Measurements from ENCODE around the gene SPAG4. TPM values are rescaled to one million over a fixed set of nuclear protein-coding genes. Genes with fewer than 3 reads are reported as not detected.

SPAG4 gene
- total RNA-seq, 1 donor from 2014 or later: 1.9 TPM

- no peak overlapping the region for H3K27ac Mint-ChIP-seq (ENCODE audit: unreplicated experiment)
Measured at GRCh38 chr20:35650632-35651031, 35.0 kb downstream of the SPAG4 start.

GRCh38 chr20:35651958-35652357 lies 36.3 kb downstream of the SPAG4 start:
- no peaks in the 10 kb centered on the region for H3K9me3 Mint-ChIP-seq (ENCODE audit: unreplicated experiment)
- no peak for DNase-seq (ENCODE audit: extremely low spot score, unreplicated experiment)
- peaks cover 9% of the 10 kb centered on the region for H3K4me1 Mint-ChIP-seq (ENCODE audit: unreplicated experiment)
- H3K4me3 Mint-ChIP-seq (ENCODE audit: unreplicated experiment): no peak overlapping the region
- TF ChIP-seq CTCF (IDR thresholded peaks at IDR 0.05): no peak
- H3K36me3 Mint-ChIP-seq (ENCODE audit: unreplicated experiment): peaks cover 7% of the 10 kb centered on the region
- H3K27me3 Mint-ChIP-seq (ENCODE audit: unreplicated experiment): no peaks in the 10 kb centered on the region
- H3K27ac Mint-ChIP-seq (ENCODE audit: unreplicated experiment): no peak overlapping the region

More at GRCh38 chr20:35650632-35651031, 35.0 kb downstream of the SPAG4 start:
- Mint-ChIP-seq H3K27me3 (ENCODE audit: unreplicated experiment) (no peaks in the 10 kb centered on the region), H3K4me3 (ENCODE audit: unreplicated experiment) (no peak overlapping the region), H3K36me3 (ENCODE audit: unreplicated experiment) (peaks cover 7% of the 10 kb centered on the region), H3K9me3 (ENCODE audit: unreplicated experiment) (no peaks in the 10 kb centered on the region), H3K4me1 (ENCODE audit: unreplicated experiment) (peaks cover 7% of the 10 kb centered on the region)
- DNase-seq (ENCODE audit: extremely low spot score, unreplicated experiment): no peak
- no peak for TF ChIP-seq CTCF (IDR thresholded peaks at IDR 0.05)

GRCh38 chr20:35652641-35653429 lies 37.2 kb downstream of the SPAG4 start:
- no peak for TF ChIP-seq CTCF (IDR thresholded peaks at IDR 0.05)
- no peak overlapping the region for H3K27ac Mint-ChIP-seq (ENCODE audit: unreplicated experiment)
- no peaks in the 10 kb centered on the region for H3K27me3 Mint-ChIP-seq (ENCODE audit: unreplicated experiment)
- H3K36me3 Mint-ChIP-seq (ENCODE audit: unreplicated experiment): peaks cover 8% of the 10 kb centered on the region
- peaks cover 14% of the 10 kb centered on the region for H3K4me1 Mint-ChIP-seq (ENCODE audit: unreplicated experiment)
- no peak for DNase-seq (ENCODE audit: extremely low spot score, unreplicated experiment)
- H3K4me3 Mint-ChIP-seq (ENCODE audit: unreplicated experiment): no peak overlapping the region
- H3K9me3 Mint-ChIP-seq (ENCODE audit: unreplicated experiment): no peaks in the 10 kb centered on the region

- Mint-ChIP-seq H3K27me3 (ENCODE audit: unreplicated experiment) (no peaks in the 10 kb centered on the region), H3K27ac (ENCODE audit: unreplicated experiment) (no peak overlapping the region), H3K4me3 (ENCODE audit: unreplicated experiment) (no peak overlapping the region), H3K36me3 (ENCODE audit: unreplicated experiment) (peaks cover 8% of the 10 kb centered on the region), H3K4me1 (ENCODE audit: unreplicated experiment) (peaks cover 18% of the 10 kb centered on the region), H3K9me3 (ENCODE audit: unreplicated experiment) (no peaks in the 10 kb centered on the region)
- DNase-seq (ENCODE audit: extremely low spot score, unreplicated experiment): no peak
- no peak for TF ChIP-seq CTCF (IDR thresholded peaks at IDR 0.05)
Measured at GRCh38 chr20:35653430-35653734, 37.8 kb downstream of the SPAG4 start.

GRCh38 chr20:35653893-35654292 lies 38.3 kb downstream of the SPAG4 start:
- H3K27me3 Mint-ChIP-seq (ENCODE audit: unreplicated experiment): no peaks in the 10 kb centered on the region
- H3K27ac Mint-ChIP-seq (ENCODE audit: unreplicated experiment): no peak overlapping the region
- H3K9me3 Mint-ChIP-seq (ENCODE audit: unreplicated experiment): no peaks in the 10 kb centered on the region
- no peak for DNase-seq (ENCODE audit: extremely low spot score, unreplicated experiment)
- no peak overlapping the region for H3K4me3 Mint-ChIP-seq (ENCODE audit: unreplicated experiment)
- H3K36me3 Mint-ChIP-seq (ENCODE audit: unreplicated experiment): peaks cover 6% of the 10 kb centered on the region
- TF ChIP-seq CTCF (IDR thresholded peaks at IDR 0.05): no peak
- peaks cover 17% of the 10 kb centered on the region for H3K4me1 Mint-ChIP-seq (ENCODE audit: unreplicated experiment)

Data from osteocyte (in vitro differentiated cells).